GM06990 (cell line): ENCODE data around the gene COPB1.

ENCODE experiments used
- DNase-seq: peaks from one replicate; pipeline ENCODE4 v3.0.0-alpha.2; 2011; ENCODE audit not compliant: insufficient read length; ENCODE audit errors: extremely low read depth
- H3K27me3 ChIP-seq: replicated peaks from 2 replicates; pipeline ENCODE4 v1.6.0; 2011; ENCODE audit warnings: low read length; ENCODE audit not compliant: control insufficient read depth, insufficient read depth
- H3K36me3 ChIP-seq: 2 replicates; pipeline ENCODE4 v1.5.1; 2011; ENCODE audit warnings: low read length; ENCODE audit not compliant: control insufficient read depth, insufficient read depth
- H3K4me3 ChIP-seq: replicated peaks from 2 replicates; pipeline ENCODE4 v1.5.1; 2011; ENCODE audit warnings: low read depth, mild to moderate bottlenecking, control low read depth, low read length
- TF ChIP-seq, protein P1 (sequence below): IDR thresholded peaks from 2 replicates; pipeline ENCODE4 v1.5.1; 2011; ENCODE audit warnings: low read length, control low read depth, mild to moderate bottlenecking, inconsistent platforms; ENCODE audit not compliant: insufficient read depth, poor library complexity, severe bottlenecking

The COPB1 gene, protein sequence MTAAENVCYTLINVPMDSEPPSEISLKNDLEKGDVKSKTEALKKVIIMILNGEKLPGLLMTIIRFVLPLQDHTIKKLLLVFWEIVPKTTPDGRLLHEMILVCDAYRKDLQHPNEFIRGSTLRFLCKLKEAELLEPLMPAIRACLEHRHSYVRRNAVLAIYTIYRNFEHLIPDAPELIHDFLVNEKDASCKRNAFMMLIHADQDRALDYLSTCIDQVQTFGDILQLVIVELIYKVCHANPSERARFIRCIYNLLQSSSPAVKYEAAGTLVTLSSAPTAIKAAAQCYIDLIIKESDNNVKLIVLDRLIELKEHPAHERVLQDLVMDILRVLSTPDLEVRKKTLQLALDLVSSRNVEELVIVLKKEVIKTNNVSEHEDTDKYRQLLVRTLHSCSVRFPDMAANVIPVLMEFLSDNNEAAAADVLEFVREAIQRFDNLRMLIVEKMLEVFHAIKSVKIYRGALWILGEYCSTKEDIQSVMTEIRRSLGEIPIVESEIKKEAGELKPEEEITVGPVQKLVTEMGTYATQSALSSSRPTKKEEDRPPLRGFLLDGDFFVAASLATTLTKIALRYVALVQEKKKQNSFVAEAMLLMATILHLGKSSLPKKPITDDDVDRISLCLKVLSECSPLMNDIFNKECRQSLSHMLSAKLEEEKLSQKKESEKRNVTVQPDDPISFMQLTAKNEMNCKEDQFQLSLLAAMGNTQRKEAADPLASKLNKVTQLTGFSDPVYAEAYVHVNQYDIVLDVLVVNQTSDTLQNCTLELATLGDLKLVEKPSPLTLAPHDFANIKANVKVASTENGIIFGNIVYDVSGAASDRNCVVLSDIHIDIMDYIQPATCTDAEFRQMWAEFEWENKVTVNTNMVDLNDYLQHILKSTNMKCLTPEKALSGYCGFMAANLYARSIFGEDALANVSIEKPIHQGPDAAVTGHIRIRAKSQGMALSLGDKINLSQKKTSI

DNA sequence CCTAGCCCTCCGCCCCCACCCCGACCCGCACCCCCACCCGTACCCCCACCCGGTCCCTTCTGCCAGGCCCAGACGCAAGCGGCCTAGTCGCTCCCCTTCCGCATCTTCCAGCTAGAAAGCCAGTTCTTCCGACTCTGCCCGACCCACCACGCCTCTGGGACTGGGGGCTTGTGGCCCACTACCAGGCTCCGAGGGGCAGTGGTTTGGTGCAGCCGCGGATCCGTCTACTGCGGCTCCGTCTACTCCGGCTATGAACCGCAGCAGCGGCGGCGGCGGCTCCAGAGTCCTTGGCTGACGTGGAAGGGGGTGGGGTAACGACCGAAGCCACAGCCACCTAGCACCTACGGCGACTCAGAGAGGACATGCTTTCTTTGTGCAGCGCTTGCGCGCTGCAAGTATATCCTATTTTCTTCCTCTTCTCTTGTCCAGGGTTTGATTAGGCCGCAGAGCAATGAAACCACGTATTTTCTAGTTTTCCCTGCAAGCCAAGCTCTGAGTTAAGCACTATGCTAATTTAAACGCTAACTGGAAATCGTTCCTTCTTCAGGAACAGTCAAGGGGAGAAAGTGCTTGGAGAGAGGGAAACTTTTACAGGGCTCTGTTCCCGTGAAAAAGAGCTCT, at the start of gene COPB1:
TSS of gene COPB1 (minus strand) at position 252 of the 621 bp plus-strand sequence. CDS start 883 bp downstream, outside the sequence.
- H3K36me3 ChIP-seq: peaks cover 2% of the 10 kb centered on the region
- no peaks in the 10 kb centered on the region for H3K27me3 ChIP-seq
- peak; percentile 87 for DNase-seq

GRCh38 chr11:14547440-14547839, 47.8 kb upstream of the COPB1 start:
- DNase-seq: no peak
- H3K4me3 ChIP-seq: no peak overlapping the region
- H3K27me3 ChIP-seq: no peaks in the 10 kb centered on the region
- H3K36me3 ChIP-seq: no peaks in the 10 kb centered on the region
- TF ChIP-seq, protein P1, sequence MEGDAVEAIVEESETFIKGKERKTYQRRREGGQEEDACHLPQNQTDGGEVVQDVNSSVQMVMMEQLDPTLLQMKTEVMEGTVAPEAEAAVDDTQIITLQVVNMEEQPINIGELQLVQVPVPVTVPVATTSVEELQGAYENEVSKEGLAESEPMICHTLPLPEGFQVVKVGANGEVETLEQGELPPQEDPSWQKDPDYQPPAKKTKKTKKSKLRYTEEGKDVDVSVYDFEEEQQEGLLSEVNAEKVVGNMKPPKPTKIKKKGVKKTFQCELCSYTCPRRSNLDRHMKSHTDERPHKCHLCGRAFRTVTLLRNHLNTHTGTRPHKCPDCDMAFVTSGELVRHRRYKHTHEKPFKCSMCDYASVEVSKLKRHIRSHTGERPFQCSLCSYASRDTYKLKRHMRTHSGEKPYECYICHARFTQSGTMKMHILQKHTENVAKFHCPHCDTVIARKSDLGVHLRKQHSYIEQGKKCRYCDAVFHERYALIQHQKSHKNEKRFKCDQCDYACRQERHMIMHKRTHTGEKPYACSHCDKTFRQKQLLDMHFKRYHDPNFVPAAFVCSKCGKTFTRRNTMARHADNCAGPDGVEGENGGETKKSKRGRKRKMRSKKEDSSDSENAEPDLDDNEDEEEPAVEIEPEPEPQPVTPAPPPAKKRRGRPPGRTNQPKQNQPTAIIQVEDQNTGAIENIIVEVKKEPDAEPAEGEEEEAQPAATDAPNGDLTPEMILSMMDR: no peak

More for the DNA sequence above, at the start of gene COPB1:
- peak within 1 kb of the TSS; percentile 98 for H3K4me3 ChIP-seq
- TF ChIP-seq, protein P1: no peak

- DNase-seq: no peak
- Histone ChIP-seq H3K4me3 (no peak overlapping the region), H3K27me3 (no peaks in the 10 kb centered on the region), H3K36me3 (no peaks in the 10 kb centered on the region)
- TF ChIP-seq, protein P1: no peak
Observed at GRCh38 chr11:14546672-14547071, 47.1 kb upstream of the COPB1 start.

GRCh38 chr11:14544611-14545010, 45.0 kb upstream of the COPB1 start:
- H3K36me3 ChIP-seq: no peaks in the 10 kb centered on the region
- TF ChIP-seq, protein P1: no peak
- no peak overlapping the region for H3K4me3 ChIP-seq
- DNase-seq: peak; percentile 30
- no peaks in the 10 kb centered on the region for H3K27me3 ChIP-seq

- Histone ChIP-seq H3K27me3 (no peaks in the 10 kb centered on the region), H3K36me3 (no peaks in the 10 kb centered on the region), H3K4me3 (no peak overlapping the region)
- TF ChIP-seq, protein P1: no peak
- no peak for DNase-seq
Observed at GRCh38 chr11:14543260-14543659, 43.6 kb upstream of the COPB1 start.
